Amniotic epithelial cell (primary cell): ENCODE results near the gene TP53INP2.
"Not testable (repeated sequence)": the region's sequence is repeated elsewhere in the genome, so short reads cannot be mapped to it uniquely, and the experiment has no call there.

ENCODE experiments used
- DNase-seq: peaks from one replicate; pipeline ENCODE4 v3.0.0-alpha.2; 2010; ENCODE audit warnings: low read depth

TP53INP2 gene

GRCh38 chr20:34705397-34706301 is 1.5 kb downstream of the TP53INP2 start:
- DNase-seq, result peak; percentile 33

GRCh38 chr20:34706302-34706875 is 2.2 kb downstream of the TP53INP2 start:
- DNase-seq, result no peak

GRCh38 chr20:34706912-34707784 is 3.0 kb downstream of the TP53INP2 start:
- no peak for DNase-seq

GRCh38 chr20:34708621-34709043 is 4.5 kb downstream of the TP53INP2 start:
- peak; percentile 40 for DNase-seq

GRCh38 chr20:34709044-34709830 is 5.1 kb downstream of the TP53INP2 start:
- DNase-seq, result peak; percentile 90

- DNase-seq, result peak; percentile 50
Observed at GRCh38 chr20:34709831-34710567, 5.9 kb downstream of the TP53INP2 start.

- no peak for DNase-seq
Observed at GRCh38 chr20:34710568-34710839, 6.4 kb downstream of the TP53INP2 start.

- DNase-seq, result no peak
Observed at GRCh38 chr20:34710861-34711574, 6.9 kb downstream of the TP53INP2 start.

GRCh38 chr20:34711813-34712430 is 7.8 kb downstream of the TP53INP2 start:
- no peak for DNase-seq

- DNase-seq, result peak; percentile 19
Observed at GRCh38 chr20:34712525-34713192, 8.5 kb downstream of the TP53INP2 start.

- DNase-seq, result peak; percentile 100
Observed at GRCh38 chr20:34713194-34713943, 9.2 kb downstream of the TP53INP2 start.

- DNase-seq, result not testable (repeated sequence)
Observed at GRCh38 chr20:34713944-34714515, 9.9 kb downstream of the TP53INP2 start.

- DNase-seq, result no peak
Observed at GRCh38 chr20:34715384-34715783, 11.2 kb downstream of the TP53INP2 start.

GRCh38 chr20:34716921-34717229 is 12.7 kb downstream of the TP53INP2 start:
- DNase-seq, result no peak

GRCh38 chr20:34717230-34718095 is 13.3 kb downstream of the TP53INP2 start:
- DNase-seq, result peak; percentile 44

GRCh38 chr20:34719242-34720017 is 15.3 kb downstream of the TP53INP2 start:
- DNase-seq, result not testable (repeated sequence)

- peak; percentile 34 for DNase-seq
Observed at GRCh38 chr20:34720266-34720665, 16.1 kb downstream of the TP53INP2 start.
